Astrocyte (in vitro differentiated cells and primary cell): ENCODE measurements around the gene ASGR1.

ENCODE experiments used
- EZH2 ChIP-seq: IDR thresholded peaks from 2 replicates; pipeline ENCODE4 v1.6.1; 2012; ENCODE audit warnings: mild to moderate bottlenecking, low read length, inconsistent platforms; ENCODE audit not compliant: insufficient read depth
- TF ChIP-seq, protein P1 (sequence below): IDR thresholded peaks from 2 replicates; pipeline ENCODE4 v1.5.1; 2011; ENCODE audit warnings: low read depth, mild to moderate bottlenecking, inconsistent platforms, low read length, moderate library complexity; ENCODE audit not compliant: insufficient read depth

DNA sequence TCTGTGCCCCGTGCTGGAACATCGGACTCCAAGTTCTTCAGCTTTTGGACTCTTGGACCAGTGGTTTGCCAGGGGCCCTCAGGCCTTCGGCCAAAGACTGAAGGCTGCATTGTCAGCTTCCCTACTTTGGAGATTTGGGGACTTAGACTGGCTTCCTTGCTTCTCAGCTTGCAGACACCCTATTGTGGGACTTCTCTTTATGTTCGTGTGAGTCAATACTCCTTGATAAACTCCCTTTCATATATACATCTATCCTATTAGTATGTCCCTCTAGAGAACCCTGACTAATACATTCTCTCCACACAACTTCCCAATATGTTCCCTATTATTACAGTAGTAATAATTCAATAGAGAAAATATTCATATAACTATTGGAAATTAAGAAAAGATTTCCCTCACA is 55.3 kb downstream of the ASGR1 start:
- TF ChIP-seq, protein P1, sequence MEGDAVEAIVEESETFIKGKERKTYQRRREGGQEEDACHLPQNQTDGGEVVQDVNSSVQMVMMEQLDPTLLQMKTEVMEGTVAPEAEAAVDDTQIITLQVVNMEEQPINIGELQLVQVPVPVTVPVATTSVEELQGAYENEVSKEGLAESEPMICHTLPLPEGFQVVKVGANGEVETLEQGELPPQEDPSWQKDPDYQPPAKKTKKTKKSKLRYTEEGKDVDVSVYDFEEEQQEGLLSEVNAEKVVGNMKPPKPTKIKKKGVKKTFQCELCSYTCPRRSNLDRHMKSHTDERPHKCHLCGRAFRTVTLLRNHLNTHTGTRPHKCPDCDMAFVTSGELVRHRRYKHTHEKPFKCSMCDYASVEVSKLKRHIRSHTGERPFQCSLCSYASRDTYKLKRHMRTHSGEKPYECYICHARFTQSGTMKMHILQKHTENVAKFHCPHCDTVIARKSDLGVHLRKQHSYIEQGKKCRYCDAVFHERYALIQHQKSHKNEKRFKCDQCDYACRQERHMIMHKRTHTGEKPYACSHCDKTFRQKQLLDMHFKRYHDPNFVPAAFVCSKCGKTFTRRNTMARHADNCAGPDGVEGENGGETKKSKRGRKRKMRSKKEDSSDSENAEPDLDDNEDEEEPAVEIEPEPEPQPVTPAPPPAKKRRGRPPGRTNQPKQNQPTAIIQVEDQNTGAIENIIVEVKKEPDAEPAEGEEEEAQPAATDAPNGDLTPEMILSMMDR = no peak
- TF ChIP-seq EZH2 = no peak
